Bone marrow (tissue), 2 donors: ENCODE measurements around the gene CABP2.
"Not testable (repeated sequence)": the region's sequence is repeated elsewhere in the genome, so short reads cannot be mapped to it uniquely, and the experiment has no call there.

ENCODE experiments used
- DNase-seq, 2 donors: peaks; one replicate each; lab custom pipeline; 2025; lab: John Stamatoyannopoulos, UW

Gene CABP2

GRCh38 chr11:67538823-67539505 lies 15.7 kb upstream of the CABP2 start:
- no peak for DNase-seq

- no peak for DNase-seq
These were observed 15.1 kb upstream of the CABP2 start for GRCh38 chr11:67538306-67538705.

- no peak for DNase-seq
These were observed 12.3 kb upstream of the CABP2 start for GRCh38 chr11:67535561-67535960.

- no peak for DNase-seq
These were observed 10.9 kb upstream of the CABP2 start for GRCh38 chr11:67534070-67534679.

- no peak for DNase-seq
These were observed 9.6 kb upstream of the CABP2 start for GRCh38 chr11:67532889-67533288.

- no peak for DNase-seq
These were observed 7.0 kb upstream of the CABP2 start for GRCh38 chr11:67530282-67530592.

GRCh38 chr11:67528376-67528775 lies 5.1 kb upstream of the CABP2 start:
- no peak for DNase-seq

GRCh38 chr11:67525275-67525976 lies 2.2 kb upstream of the CABP2 start:
- DNase-seq = no peak

- DNase-seq = no peak
These were observed 1.2 kb upstream of the CABP2 start for GRCh38 chr11:67524480-67524808.

GRCh38 chr11:67523556-67524479 lies 572 bp upstream of the CABP2 start:
- DNase-seq = no peak

- DNase-seq = no peak
These were observed 908 bp downstream of the CABP2 start for GRCh38 chr11:67522338-67522737.

- DNase-seq = no peak
These were observed 1.3 kb downstream of the CABP2 start for GRCh38 chr11:67521924-67522323.

- DNase-seq = no peak
These were observed 2.1 kb downstream of the CABP2 start for GRCh38 chr11:67520856-67521824.

GRCh38 chr11:67519726-67520125 lies 3.5 kb downstream of the CABP2 start:
- no peak for DNase-seq

- DNase-seq = no peak
These were observed 5.3 kb downstream of the CABP2 start for GRCh38 chr11:67517784-67518552.

- DNase-seq = no peak
These were observed 6.4 kb downstream of the CABP2 start for GRCh38 chr11:67516806-67517205.

- no peak for DNase-seq
These were observed 9.1 kb downstream of the CABP2 start for GRCh38 chr11:67514116-67514515.

GRCh38 chr11:67511558-67511957 lies 11.7 kb downstream of the CABP2 start:
- DNase-seq = not testable (repeated sequence)

GRCh38 chr11:67510023-67510345 lies 13.3 kb downstream of the CABP2 start:
- DNase-seq = no peak

- DNase-seq = peak; percentile 97 to 98
These were observed 14.6 kb downstream of the CABP2 start for GRCh38 chr11:67508486-67509121.
